Measurements from ENCODE around the gene NFIA. TPM values are rescaled to one million over a fixed set of nuclear protein-coding genes. Genes with fewer than 3 reads are reported as not detected.

NFIA gene
- total RNA-seq, 2 experiments from 2014 or later: 0.80 to 5.4 TPM

DNA sequence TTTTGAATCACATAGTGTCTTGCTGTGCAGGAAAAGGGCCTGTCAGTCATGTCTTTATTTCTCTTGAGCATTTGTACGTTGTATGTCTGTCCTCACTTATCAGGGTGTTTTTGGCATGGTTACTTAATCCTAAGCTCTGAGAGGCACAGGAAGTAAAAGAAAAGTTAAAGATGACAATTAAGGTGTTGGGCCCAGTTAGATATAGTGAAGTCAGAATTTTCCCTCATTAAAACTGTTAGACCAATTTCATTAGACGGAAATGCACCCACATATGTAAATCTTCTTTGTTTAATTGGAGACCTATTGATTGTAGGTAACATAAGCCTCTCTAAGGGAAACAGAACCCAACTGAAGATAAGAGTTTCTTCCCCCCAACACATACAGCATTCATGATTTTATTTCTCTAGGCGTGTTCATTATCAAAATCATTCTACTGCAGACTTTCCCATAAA lies 21.9 kb downstream of the NFIA start:
- CTCF ChIA-PET: no interaction called here
- no peaks in the 10 kb centered on the region for H3K27me3 Mint-ChIP-seq
- peaks cover 7% of the 10 kb centered on the region for H3K4me1 Mint-ChIP-seq
- no peaks in the 10 kb centered on the region for H3K9me3 Mint-ChIP-seq (ENCODE audit: low read depth)
- H3K36me3 Mint-ChIP-seq: peaks cover 6% of the 10 kb centered on the region
- DNase-seq (no peak), ATAC-seq (no peak)
- H3K4me3 Mint-ChIP-seq: no peak overlapping the region
- H3K27ac Mint-ChIP-seq: no peak overlapping the region

DNA sequence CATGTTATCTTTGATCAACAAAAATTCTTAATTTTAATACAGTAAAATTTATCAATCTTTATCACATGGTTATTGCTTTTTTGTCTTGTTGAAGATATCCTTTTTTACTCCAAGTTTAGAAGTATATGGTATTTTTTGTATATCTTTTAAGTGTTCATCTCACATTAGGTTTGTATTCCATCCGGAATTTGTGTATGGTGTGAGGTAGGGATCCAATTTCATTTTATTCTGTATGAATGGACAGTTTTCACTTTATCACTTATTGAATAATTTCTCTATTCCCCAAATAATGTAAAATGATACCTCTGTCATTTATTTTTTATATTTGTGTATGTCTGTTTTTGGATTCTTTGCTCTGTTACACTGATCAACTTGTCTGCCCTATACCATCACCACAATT lies 25.3 kb downstream of the NFIA start:
- DNase-seq: no peak
- no peak overlapping the region for H3K27ac Mint-ChIP-seq
- CTCF ChIA-PET: no interaction called here
- no peaks in the 10 kb centered on the region for H3K27me3 Mint-ChIP-seq
- no peaks in the 10 kb centered on the region for H3K4me1 Mint-ChIP-seq
- H3K4me3 Mint-ChIP-seq: no peak overlapping the region
- peaks cover 6% of the 10 kb centered on the region for H3K36me3 Mint-ChIP-seq
- H3K9me3 Mint-ChIP-seq (ENCODE audit: low read depth): no peaks in the 10 kb centered on the region
- ATAC-seq: no peak

DNA sequence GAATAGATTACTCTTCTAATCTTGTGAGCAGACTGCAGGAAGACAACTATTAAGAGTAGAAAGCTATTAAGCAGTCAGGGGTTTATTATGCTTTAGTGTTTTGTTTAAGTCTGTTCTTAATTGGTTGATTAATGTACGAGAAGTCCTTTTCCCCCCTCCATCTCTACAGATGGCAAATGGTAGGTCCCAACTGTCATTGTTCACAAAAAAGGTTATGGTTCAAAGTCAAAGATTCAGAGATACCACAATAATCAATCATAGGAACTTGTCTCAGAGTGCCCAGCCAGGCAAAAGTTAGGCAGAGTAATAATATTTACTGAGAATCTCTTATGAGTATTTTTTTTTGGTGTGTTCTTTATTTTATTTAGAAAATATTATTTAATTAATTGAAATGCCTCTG lies 26.8 kb downstream of the NFIA start:
- H3K27me3 Mint-ChIP-seq: no peaks in the 10 kb centered on the region
- ATAC-seq: no peak
- no peak overlapping the region for H3K27ac Mint-ChIP-seq
- H3K4me3 Mint-ChIP-seq: no peak overlapping the region
- H3K9me3 Mint-ChIP-seq (ENCODE audit: low read depth): no peaks in the 10 kb centered on the region
- H3K36me3 Mint-ChIP-seq: peaks cover 10% of the 10 kb centered on the region
- H3K4me1 Mint-ChIP-seq: no peaks in the 10 kb centered on the region
- no peak for DNase-seq
- CTCF ChIA-PET: no interaction called here

- H3K27ac Mint-ChIP-seq: no peak overlapping the region
- DNase-seq: no peak
- no peak for ATAC-seq
- no peaks in the 10 kb centered on the region for H3K9me3 Mint-ChIP-seq (ENCODE audit: low read depth)
- peaks cover 10% of the 10 kb centered on the region for H3K36me3 Mint-ChIP-seq
- no peak overlapping the region for H3K4me3 Mint-ChIP-seq
- H3K27me3 Mint-ChIP-seq: no peaks in the 10 kb centered on the region
- CTCF ChIA-PET: no interaction called here
- no peaks in the 10 kb centered on the region for H3K4me1 Mint-ChIP-seq
Observed at GRCh38 chr1:61109910-61110309, 27.5 kb downstream of the NFIA start.

DNA sequence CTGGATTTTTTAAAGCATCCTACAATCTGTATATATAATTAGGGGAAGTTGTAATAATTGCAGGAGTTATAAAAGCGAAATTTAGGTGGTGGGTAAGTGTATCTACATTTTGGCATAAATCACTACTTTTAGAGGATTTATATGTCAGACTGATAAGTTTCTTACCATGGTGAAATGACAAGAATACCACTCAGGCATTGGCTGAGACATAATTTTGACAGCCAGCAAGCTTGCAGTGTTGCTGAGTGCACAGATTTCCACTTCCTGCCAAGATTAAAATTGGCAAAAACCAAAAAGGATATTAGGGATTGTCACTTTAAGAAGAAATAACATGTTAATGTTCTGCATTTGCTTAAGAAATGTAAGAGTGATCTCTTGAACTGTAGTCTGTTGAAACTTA lies 28.2 kb downstream of the NFIA start:
- H3K9me3 Mint-ChIP-seq (ENCODE audit: low read depth): no peaks in the 10 kb centered on the region
- CTCF ChIA-PET: no interaction called here
- no peaks in the 10 kb centered on the region for H3K27me3 Mint-ChIP-seq
- DNase-seq (no peak), ATAC-seq (no peak)
- no peak overlapping the region for H3K27ac Mint-ChIP-seq
- no peak overlapping the region for H3K4me3 Mint-ChIP-seq
- H3K36me3 Mint-ChIP-seq: peaks cover 10% of the 10 kb centered on the region
- H3K4me1 Mint-ChIP-seq: no peaks in the 10 kb centered on the region

DNA sequence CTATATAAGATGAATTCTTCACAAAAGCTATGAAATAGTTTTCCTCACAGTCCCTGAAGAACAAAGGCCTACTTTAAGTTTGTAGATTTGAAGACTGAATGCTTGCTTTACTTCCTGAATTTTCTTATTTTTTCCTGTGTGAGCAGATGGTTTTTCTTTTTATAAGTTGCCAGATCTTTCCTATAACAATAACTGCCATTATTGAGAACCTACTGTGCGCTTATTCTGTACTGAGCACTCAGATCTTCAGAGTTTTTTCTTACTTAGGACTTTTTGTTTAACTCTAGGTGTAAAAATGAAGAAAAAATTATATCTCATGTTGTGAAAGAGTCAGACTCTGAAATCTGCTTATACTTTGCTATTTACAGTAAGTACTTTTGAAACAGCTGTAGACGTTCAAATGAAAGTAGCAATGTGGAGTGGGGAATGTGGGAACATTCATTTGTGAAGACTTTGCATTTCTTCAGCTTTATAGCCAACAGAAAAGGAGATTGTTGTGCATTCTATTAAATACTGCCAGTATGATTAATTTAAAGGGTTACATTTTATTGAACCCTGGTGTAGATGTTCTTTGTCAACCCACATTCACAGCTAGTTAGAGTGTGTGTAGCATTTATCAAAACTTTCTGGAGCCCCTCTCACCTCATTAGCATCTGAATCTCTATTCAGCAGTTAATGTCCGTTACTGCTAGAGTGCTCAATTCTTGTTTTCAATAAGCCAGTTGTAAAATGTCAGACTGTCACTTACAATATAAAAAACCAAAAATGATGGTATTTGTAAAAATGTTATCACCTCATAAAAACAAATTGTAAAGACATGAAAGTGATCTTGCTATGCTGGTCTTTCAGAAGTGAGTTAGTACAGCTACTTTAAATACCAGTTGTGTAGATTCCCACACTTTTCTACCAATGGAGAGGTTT lies 29.0 kb downstream of the NFIA start:
- Mint-ChIP-seq H3K27me3 (no peaks in the 10 kb centered on the region), H3K9me3 (ENCODE audit: low read depth) (no peaks in the 10 kb centered on the region), H3K4me1 (no peaks in the 10 kb centered on the region), H3K36me3 (peaks cover 9% of the 10 kb centered on the region), H3K27ac (no peak overlapping the region), H3K4me3 (no peak overlapping the region)
- DNase-seq (no peak), ATAC-seq (no peak)
- CTCF ChIA-PET: interaction anchor here (1.0 to 1.3 kb wide), 2 partner anchors 14 to 61 kb away, joined by 3 to 7 read pairs; no protein-coding TSS in a partner anchor

DNA sequence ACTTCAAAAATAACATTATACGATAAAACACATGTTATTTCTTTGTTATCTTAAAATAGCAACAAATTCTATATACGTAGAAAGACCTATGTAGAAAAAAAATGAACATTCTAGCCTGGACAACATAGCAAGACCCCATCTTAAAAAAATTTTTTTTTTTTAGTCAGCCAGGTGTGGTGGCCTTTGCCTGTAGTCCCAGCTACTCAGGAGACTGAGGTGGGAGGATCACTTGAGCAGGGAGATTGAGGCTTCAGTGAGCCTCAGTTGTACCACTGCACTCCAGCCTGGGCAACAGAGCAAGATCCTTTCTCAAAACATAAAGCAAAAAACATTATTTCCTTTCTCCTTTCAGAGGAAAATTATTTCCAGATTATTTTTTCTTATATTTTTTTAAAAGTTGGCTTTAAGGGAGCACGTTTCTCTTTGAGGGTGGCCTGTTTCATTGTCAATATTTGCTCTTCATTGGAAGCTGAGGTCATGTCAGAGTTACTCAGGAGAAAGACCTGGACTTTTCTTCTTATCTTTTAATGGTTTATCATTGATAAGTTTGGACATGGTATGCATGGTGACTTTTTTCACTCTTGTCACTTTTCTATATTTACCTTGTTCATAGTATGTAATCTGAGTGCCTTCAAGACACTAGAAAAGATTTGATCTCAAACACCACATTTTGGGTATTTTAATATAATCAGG lies 32.0 kb downstream of the NFIA start:
- H3K4me1 Mint-ChIP-seq: no peaks in the 10 kb centered on the region
- DNase-seq (no peak), ATAC-seq (no peak)
- no peak overlapping the region for H3K4me3 Mint-ChIP-seq
- no peak overlapping the region for H3K27ac Mint-ChIP-seq
- CTCF ChIA-PET: interaction anchor here (1.2 to 1.9 kb wide), 2 partner anchors 8 to 64 kb away, joined by 3 to 6 read pairs; no protein-coding TSS in a partner anchor
- H3K27me3 Mint-ChIP-seq: no peaks in the 10 kb centered on the region
- peaks cover 4% of the 10 kb centered on the region for H3K36me3 Mint-ChIP-seq
- no peaks in the 10 kb centered on the region for H3K9me3 Mint-ChIP-seq (ENCODE audit: low read depth)

DNA sequence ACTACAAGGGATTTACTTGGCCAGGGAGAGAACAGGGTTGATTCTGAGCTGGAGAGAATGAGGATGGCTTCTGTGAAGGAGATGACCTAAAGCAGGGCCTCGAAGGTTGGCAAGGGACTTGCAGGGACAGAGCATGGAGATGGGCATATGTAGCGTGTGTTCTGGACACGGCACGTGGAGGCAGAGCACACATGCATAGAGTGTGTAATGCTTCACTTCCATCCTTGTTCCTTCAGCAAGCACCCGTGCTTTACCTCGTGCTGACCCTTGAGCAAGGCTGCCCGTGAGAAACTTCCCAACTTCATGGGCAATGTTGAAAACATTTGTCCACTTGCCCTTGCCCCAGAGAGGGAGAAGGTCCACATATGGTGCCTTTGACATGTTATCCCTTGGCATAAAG lies 33.1 kb downstream of the NFIA start:
- Mint-ChIP-seq H3K4me3 (no peak overlapping the region), H3K9me3 (ENCODE audit: low read depth) (no peaks in the 10 kb centered on the region), H3K4me1 (no peaks in the 10 kb centered on the region), H3K27ac (no peak overlapping the region), H3K36me3 (peaks cover 4% of the 10 kb centered on the region), H3K27me3 (no peaks in the 10 kb centered on the region)
- CTCF ChIA-PET: interaction anchor here (1.2 to 1.9 kb wide), 2 partner anchors 9 to 65 kb away, joined by 3 to 6 read pairs; no protein-coding TSS in a partner anchor
- ATAC-seq (no peak), DNase-seq (no peak)

DNA sequence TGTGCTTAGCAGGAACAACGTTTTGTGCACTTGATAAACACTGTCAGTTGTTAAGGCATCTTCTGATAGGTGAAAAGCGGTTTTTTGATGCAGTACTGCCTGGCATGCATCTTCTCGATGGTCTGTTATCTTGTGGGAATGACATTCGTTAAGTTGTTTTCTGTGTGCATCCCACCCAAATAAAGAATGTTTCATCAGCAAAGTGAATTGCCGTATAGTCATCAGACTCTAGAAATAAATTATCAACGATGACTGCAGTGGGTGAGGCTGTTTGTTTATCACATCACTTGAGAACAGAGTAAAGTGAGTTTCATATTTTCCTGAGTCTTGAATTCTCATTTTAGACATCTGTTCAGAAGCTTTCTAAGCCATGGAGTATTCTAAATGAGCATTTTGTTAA lies 34.1 kb downstream of the NFIA start:
- Mint-ChIP-seq H3K36me3 (peaks cover 4% of the 10 kb centered on the region), H3K4me3 (no peak overlapping the region), H3K27me3 (no peaks in the 10 kb centered on the region), H3K4me1 (no peaks in the 10 kb centered on the region), H3K27ac (no peak overlapping the region), H3K9me3 (ENCODE audit: low read depth) (no peaks in the 10 kb centered on the region)
- ATAC-seq (no peak), DNase-seq (no peak)
- CTCF ChIA-PET: interaction anchor here (0.7 kb wide), 1 partner anchor 9 kb away, joined by 3 read pairs; no protein-coding TSS in a partner anchor

DNA sequence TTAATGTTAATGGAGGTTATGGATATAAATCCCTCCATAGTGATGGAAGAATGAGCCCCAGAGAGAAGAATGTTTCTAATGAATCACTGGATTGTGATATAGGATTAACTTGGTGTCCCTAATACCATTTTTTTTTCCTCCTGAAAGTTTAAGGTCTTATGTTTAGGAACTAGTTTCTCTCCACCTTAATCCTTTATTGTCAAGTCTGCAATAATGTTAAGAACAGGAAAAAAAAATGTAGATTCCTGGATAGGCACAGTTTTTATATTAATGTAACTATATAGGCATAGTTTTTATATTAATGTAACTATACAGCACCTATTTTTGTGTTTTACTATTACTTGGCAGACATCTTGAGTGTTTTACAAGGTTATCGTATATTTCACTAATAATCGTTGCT lies 34.9 kb downstream of the NFIA start:
- DNase-seq: no peak
- H3K9me3 Mint-ChIP-seq (ENCODE audit: low read depth): no peaks in the 10 kb centered on the region
- H3K27me3 Mint-ChIP-seq: peaks cover 3% of the 10 kb centered on the region
- H3K36me3 Mint-ChIP-seq: peaks cover 4% of the 10 kb centered on the region
- H3K4me3 Mint-ChIP-seq: no peak overlapping the region
- H3K27ac Mint-ChIP-seq: no peak overlapping the region
- CTCF ChIA-PET: no interaction called here
- no peak for ATAC-seq
- H3K4me1 Mint-ChIP-seq: no peaks in the 10 kb centered on the region

DNA sequence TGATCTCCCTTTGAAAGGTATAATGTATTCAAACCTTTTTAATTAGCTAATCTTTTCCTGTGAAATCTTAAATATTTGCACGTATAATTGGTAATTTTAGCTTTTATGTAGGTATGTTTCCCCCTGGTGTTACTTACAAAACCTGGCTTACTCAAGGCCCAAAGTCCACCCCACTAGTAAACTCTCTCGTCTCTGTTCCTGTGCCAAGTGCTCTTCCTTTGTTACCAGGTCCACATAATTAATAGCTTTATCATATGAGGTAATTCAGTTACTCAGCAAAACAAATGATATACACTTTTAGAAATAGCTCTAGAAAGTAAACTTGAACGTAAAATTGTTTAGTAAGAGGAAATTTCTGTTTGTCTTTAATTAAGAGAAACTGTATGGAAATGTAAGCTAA lies 36.7 kb downstream of the NFIA start:
- H3K36me3 Mint-ChIP-seq: no peaks in the 10 kb centered on the region
- no peak overlapping the region for H3K27ac Mint-ChIP-seq
- H3K4me1 Mint-ChIP-seq: peaks cover under 1% of the 10 kb centered on the region
- CTCF ChIA-PET: no interaction called here
- H3K27me3 Mint-ChIP-seq: peaks cover 3% of the 10 kb centered on the region
- no peaks in the 10 kb centered on the region for H3K9me3 Mint-ChIP-seq (ENCODE audit: low read depth)
- no peak overlapping the region for H3K4me3 Mint-ChIP-seq
- no peak for ATAC-seq
- no peak for DNase-seq

DNA sequence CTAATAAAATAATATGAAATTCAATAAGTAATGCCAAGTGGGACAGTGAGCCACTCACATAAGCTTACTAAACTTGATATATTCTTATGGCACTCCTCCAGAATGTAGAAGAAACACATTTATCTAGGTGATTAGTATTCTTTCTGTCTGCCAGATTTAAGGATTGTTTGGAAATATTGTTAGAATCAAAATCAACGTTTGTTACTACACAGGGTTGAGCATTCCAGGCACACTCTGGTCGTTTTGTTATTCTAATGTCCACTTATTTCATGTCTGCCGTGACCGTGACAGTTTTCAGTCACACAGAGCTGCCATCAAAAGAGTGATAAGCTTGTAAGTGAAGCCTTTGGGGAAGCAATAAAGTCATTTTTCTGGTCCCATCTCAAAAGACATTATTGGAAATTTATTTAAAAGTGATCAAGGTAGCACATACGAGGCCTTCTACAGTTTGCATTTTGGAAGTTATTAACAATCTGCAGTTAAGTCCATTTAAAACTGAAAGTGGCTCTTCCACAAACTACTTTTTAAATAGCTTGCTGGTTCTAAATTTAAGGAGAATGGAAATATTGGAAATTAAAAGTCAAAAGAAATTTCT lies 38.0 kb downstream of the NFIA start:
- ATAC-seq (no peak), DNase-seq (no peak)
- Mint-ChIP-seq H3K4me1 (peaks cover 2% of the 10 kb centered on the region), H3K9me3 (ENCODE audit: low read depth) (no peaks in the 10 kb centered on the region), H3K27me3 (peaks cover 3% of the 10 kb centered on the region), H3K4me3 (no peak overlapping the region), H3K36me3 (no peaks in the 10 kb centered on the region), H3K27ac (no peak overlapping the region)
- CTCF ChIA-PET: no interaction called here

DNA sequence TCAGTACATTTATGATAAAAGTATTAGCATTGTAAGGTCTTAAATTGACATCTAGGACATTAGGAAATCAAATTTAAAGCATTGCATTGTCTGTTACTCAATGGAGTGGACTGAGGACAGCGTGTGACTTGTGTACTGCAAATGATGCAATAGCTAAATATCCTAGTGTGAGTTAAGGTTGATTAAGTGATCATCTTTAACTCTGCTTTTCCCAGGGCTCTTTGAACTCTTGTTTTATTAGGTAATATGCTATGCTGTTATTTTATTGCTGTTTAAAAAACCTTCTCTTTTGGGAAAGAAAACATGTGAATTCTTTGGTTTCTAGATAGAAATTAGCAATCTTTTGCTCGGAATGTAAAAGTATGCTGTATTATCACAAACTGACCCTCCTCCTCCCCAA lies 38.6 kb downstream of the NFIA start:
- Mint-ChIP-seq H3K9me3 (ENCODE audit: low read depth) (no peaks in the 10 kb centered on the region), H3K4me1 (peaks cover 2% of the 10 kb centered on the region), H3K36me3 (no peaks in the 10 kb centered on the region), H3K4me3 (no peak overlapping the region), H3K27ac (no peak overlapping the region), H3K27me3 (peaks cover 3% of the 10 kb centered on the region)
- CTCF ChIA-PET: interaction anchor here (1.3 kb wide), 1 partner anchor 71 kb away, joined by 3 read pairs; no protein-coding TSS in a partner anchor
- no peak for DNase-seq
- ATAC-seq: no peak

Measured in activated CD8-positive, alpha-beta memory T cell treated with anti-CD3 and anti-CD28 coated beads, Interleukin-2, amount 10 ng/mL, durations not matched to agents 7 days and 5 days (primary cell).